Epithelial cell of proximal tubule (primary cell): ENCODE results near the gene NEDD8. TPM values are rescaled to one million over a fixed set of nuclear protein-coding genes. Genes with fewer than 3 reads are reported as not detected.

ENCODE experiments used
- DNase-seq: peaks from one replicate; pipeline ENCODE4 v3.0.0-alpha.2; 2011; ENCODE audit warnings: low read depth
- H3K4me3 ChIP-seq: 2 replicates; pipeline ENCODE4 v1.5.1; 2011; ENCODE audit warnings: low read depth, mild to moderate bottlenecking, low read length
- total RNA-seq: library from RNA; depleted of rRNA; stranded (reverse); fragments of >200 nt; gene quantifications from 2 replicates; pipeline ENCODE4 v1.2.3, GENCODE V29; 2015
- TF ChIP-seq, protein P1 (sequence below): conservative IDR thresholded peaks from 2 replicates; pipeline ENCODE4 v1.5.1; 2012; ENCODE audit warnings: low read depth, mild to moderate bottlenecking, low read length

Gene NEDD8
- total RNA-seq, 1 donor from 2014 or later = 220 TPM

- H3K4me3 ChIP-seq = no peak overlapping the region
- no peak for DNase-seq
- TF ChIP-seq, protein P1, sequence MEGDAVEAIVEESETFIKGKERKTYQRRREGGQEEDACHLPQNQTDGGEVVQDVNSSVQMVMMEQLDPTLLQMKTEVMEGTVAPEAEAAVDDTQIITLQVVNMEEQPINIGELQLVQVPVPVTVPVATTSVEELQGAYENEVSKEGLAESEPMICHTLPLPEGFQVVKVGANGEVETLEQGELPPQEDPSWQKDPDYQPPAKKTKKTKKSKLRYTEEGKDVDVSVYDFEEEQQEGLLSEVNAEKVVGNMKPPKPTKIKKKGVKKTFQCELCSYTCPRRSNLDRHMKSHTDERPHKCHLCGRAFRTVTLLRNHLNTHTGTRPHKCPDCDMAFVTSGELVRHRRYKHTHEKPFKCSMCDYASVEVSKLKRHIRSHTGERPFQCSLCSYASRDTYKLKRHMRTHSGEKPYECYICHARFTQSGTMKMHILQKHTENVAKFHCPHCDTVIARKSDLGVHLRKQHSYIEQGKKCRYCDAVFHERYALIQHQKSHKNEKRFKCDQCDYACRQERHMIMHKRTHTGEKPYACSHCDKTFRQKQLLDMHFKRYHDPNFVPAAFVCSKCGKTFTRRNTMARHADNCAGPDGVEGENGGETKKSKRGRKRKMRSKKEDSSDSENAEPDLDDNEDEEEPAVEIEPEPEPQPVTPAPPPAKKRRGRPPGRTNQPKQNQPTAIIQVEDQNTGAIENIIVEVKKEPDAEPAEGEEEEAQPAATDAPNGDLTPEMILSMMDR = no peak
Measured at GRCh38 chr14:24181371-24182077, 50.6 kb downstream of the NEDD8 start.

- H3K4me3 ChIP-seq = no peak overlapping the region
- peak; percentile 97 for DNase-seq
- TF ChIP-seq, protein P1 = no peak
Measured at GRCh38 chr14:24179961-24180796, 52.0 kb downstream of the NEDD8 start.

GRCh38 chr14:24179294-24179960 lies 52.7 kb downstream of the NEDD8 start:
- DNase-seq = no peak
- TF ChIP-seq, protein P1 = no peak
- no peak overlapping the region for H3K4me3 ChIP-seq

GRCh38 chr14:24178399-24179178 lies 53.6 kb downstream of the NEDD8 start:
- TF ChIP-seq, protein P1 = no peak
- no peak overlapping the region for H3K4me3 ChIP-seq
- no peak for DNase-seq

DNA sequence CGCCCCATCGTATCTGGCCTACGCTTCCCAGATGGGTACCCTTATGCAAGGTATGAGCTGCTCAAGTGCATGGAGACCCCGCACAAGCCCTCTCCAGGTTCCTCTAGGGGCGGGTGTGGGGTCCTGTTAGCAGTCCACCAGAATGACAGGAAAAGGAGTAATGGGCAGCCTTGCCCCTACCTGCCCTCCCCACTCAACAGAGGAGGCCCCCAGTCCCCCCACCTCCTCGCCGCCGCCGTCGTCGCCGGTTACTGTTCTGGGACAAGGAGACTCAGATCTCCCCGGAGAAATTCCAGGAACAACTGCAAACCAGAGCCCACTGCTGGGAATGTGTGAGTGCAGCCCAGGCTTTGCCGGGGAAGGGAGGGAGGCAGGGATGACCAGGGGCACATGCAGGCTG lies 54.3 kb downstream of the NEDD8 start:
- TF ChIP-seq, protein P1 = no peak
- DNase-seq = no peak
- H3K4me3 ChIP-seq = no peak overlapping the region

GRCh38 chr14:24177041-24177825 lies 54.9 kb downstream of the NEDD8 start:
- H3K4me3 ChIP-seq = no peak overlapping the region
- TF ChIP-seq, protein P1 = no peak
- no peak for DNase-seq
